HCT116 (cell line): Measurements from ENCODE around the gene ACTN1.

Experiments
- CEBPB ChIP-seq: IDR thresholded peaks from 2 replicates; pipeline ENCODE4 v1.6.1; 2012; ENCODE audit warnings: low read depth
- EZH2 ChIP-seq: fragments of 200-600 bp; sonication (generic); IDR thresholded peaks from 2 replicates; pipeline ENCODE4 v1.6.1; 2017; ENCODE audit warnings: antibody characterized with exemption, mixed run types
- EZH2phosphoT487 ChIP-seq: fragments of 200-600 bp; IDR thresholded peaks from 2 replicates; pipeline ENCODE4 v1.6.1; 2018; ENCODE audit warnings: antibody characterized with exemption, borderline replicate concordance
- POLR2A ChIP-seq: IDR thresholded peaks from 2 replicates; pipeline ENCODE4 v1.7.0; 2011; ENCODE audit warnings: borderline replicate concordance; ENCODE audit not compliant: insufficient read depth, insufficient read length; ENCODE audit errors: extremely low read depth
- POLR2AphosphoS5 ChIP-seq: IDR thresholded peaks from 2 replicates; pipeline ENCODE4 v1.6.1; 2011; ENCODE audit warnings: mild to moderate bottlenecking, low read depth, low read length, moderate library complexity
- SP1 ChIP-seq: IDR thresholded peaks from 2 replicates; pipeline ENCODE4 v1.6.1; 2012; ENCODE audit warnings: low read depth
- SRF ChIP-seq: IDR thresholded peaks from 2 replicates; pipeline ENCODE4 v1.6.1; 2012; ENCODE audit warnings: low read depth
- TCF7L2 ChIP-seq: IDR thresholded peaks from 2 replicates; pipeline ENCODE4 v1.7.0; 2011; ENCODE audit warnings: borderline replicate concordance, inconsistent platforms; ENCODE audit not compliant: insufficient read depth, insufficient read length; ENCODE audit errors: extremely low read depth
- YY1 ChIP-seq: IDR thresholded peaks from 2 replicates; pipeline ENCODE4 v1.6.1; 2011; ENCODE audit warnings: low read length, low read depth, moderate library complexity, mild to moderate bottlenecking; ENCODE audit not compliant: insufficient replicate concordance; ENCODE audit errors: extremely low read depth
- ZNF274 ChIP-seq: fragments of 200-500 bp; sonication (Bioruptor generic); IDR thresholded peaks from 2 replicates; pipeline ENCODE4 v1.6.1; 2014; ENCODE audit warnings: mild to moderate bottlenecking, low read depth, low read length, inconsistent platforms
- TF ChIP-seq, protein P1 (sequence below), 3 experiments: fragments of 200-600 bp in 1 of 3; sonication (generic) in 1 of 3; IDR thresholded peaks in 2 of 3; conservative IDR thresholded peaks in 1 of 3; 2 replicates each; pipeline ENCODE4 v1.5.1; 2012 to 2017; ENCODE audit warnings: low read depth in 2 of 3, low read length in 2 of 3, antibody characterized with exemption in 1 of 3, borderline replicate concordance in 1 of 3, control low read depth in 1 of 3, mild to moderate bottlenecking in 1 of 3, mixed read lengths in 1 of 3, mixed run types in 1 of 3, moderate library complexity in 1 of 3; ENCODE audit not compliant: insufficient read depth in 1 of 3
- TF ChIP-seq, protein P2 (sequence below): IDR thresholded peaks from 2 replicates; pipeline ENCODE4 v1.6.1; 2011; ENCODE audit warnings: mild to moderate bottlenecking, low read length, moderate library complexity; ENCODE audit not compliant: insufficient replicate concordance; ENCODE audit errors: extremely low read depth

DNA sequence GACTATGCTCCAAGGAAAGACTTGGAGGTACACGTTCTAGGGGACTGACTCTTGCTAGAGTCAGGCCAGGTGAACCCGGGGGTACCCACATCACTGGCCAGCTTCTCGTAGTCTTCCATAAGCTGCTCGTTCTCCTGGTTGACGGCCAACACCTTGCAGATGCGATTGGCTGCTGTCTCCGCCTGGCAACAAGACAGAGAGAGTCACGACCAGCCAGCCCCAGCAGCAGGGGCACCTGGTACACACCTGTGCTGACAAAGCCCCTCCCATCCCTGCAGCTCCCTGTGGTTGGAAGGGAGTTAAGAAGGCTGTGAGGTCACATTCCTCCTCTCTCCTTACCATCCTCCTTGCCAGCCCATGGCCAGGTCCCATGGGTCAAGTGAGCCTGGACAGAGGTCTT is 85.5 kb downstream of the ACTN1 start:
- TF ChIP-seq CEBPB (no peak), POLR2AphosphoS5 (no peak), YY1 (no peak), EZH2phosphoT487 (no peak), SP1 (no peak), POLR2A (no peak), SRF (no peak), ZNF274 (no peak), TCF7L2 (no peak), EZH2 (no peak)
- TF ChIP-seq, protein P1, sequence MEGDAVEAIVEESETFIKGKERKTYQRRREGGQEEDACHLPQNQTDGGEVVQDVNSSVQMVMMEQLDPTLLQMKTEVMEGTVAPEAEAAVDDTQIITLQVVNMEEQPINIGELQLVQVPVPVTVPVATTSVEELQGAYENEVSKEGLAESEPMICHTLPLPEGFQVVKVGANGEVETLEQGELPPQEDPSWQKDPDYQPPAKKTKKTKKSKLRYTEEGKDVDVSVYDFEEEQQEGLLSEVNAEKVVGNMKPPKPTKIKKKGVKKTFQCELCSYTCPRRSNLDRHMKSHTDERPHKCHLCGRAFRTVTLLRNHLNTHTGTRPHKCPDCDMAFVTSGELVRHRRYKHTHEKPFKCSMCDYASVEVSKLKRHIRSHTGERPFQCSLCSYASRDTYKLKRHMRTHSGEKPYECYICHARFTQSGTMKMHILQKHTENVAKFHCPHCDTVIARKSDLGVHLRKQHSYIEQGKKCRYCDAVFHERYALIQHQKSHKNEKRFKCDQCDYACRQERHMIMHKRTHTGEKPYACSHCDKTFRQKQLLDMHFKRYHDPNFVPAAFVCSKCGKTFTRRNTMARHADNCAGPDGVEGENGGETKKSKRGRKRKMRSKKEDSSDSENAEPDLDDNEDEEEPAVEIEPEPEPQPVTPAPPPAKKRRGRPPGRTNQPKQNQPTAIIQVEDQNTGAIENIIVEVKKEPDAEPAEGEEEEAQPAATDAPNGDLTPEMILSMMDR (IDR thresholded peaks at IDR 0.05 in 2 of 3, conservative IDR thresholded peaks at IDR 0.05 in 1 of 3; ENCODE audit: borderline replicate concordance in 1 of 3, insufficient read depth in 1 of 3, low read depth in 2 of 3, low read length in 2 of 3): no peak
- TF ChIP-seq, protein P2, sequence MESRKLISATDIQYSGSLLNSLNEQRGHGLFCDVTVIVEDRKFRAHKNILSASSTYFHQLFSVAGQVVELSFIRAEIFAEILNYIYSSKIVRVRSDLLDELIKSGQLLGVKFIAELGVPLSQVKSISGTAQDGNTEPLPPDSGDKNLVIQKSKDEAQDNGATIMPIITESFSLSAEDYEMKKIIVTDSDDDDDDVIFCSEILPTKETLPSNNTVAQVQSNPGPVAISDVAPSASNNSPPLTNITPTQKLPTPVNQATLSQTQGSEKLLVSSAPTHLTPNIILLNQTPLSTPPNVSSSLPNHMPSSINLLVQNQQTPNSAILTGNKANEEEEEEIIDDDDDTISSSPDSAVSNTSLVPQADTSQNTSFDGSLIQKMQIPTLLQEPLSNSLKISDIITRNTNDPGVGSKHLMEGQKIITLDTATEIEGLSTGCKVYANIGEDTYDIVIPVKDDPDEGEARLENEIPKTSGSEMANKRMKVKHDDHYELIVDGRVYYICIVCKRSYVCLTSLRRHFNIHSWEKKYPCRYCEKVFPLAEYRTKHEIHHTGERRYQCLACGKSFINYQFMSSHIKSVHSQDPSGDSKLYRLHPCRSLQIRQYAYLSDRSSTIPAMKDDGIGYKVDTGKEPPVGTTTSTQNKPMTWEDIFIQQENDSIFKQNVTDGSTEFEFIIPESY: no peak
